SU-DHL-6 (cell line): ENCODE data around the gene WDR62.

Source experiments
- EZH2phosphoT487 ChIP-seq: fragments of 200-600 bp; sonication (generic), shearing (Covaris generic); conservative IDR thresholded peaks from 2 replicates; pipeline ENCODE4 v1.6.1; 2018; ENCODE audit warnings: mild to moderate bottlenecking, antibody characterized with exemption, low read length, moderate library complexity, mixed read lengths
- TF ChIP-seq, protein P1 (sequence below): fragments of 200-600 bp; sonication (generic); IDR thresholded peaks from one replicate; pipeline ENCODE4 v1.5.1; 2017; ENCODE audit warnings: antibody characterized with exemption, mild to moderate bottlenecking, low read length, moderate library complexity; ENCODE audit not compliant: insufficient read depth, poor library complexity, severe bottlenecking

DNA sequence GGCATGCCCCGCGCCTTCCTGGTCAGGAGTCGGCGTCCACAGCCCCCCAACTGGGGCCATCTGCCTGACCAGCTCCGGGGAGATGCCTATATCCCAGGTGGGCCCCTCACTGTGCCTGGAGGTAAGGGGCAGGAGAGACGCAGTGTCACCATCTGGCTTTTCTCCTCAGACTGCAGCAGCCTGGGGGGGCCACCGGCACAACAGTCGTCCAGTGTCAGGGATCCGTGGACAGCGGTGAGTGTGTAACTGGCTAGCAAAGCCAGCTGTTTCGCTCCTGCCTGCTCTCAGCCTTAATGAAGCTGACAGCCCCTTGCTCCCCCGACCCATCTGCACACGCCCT is 56.5 kb downstream of the WDR62 start:
- TF ChIP-seq, protein P1, sequence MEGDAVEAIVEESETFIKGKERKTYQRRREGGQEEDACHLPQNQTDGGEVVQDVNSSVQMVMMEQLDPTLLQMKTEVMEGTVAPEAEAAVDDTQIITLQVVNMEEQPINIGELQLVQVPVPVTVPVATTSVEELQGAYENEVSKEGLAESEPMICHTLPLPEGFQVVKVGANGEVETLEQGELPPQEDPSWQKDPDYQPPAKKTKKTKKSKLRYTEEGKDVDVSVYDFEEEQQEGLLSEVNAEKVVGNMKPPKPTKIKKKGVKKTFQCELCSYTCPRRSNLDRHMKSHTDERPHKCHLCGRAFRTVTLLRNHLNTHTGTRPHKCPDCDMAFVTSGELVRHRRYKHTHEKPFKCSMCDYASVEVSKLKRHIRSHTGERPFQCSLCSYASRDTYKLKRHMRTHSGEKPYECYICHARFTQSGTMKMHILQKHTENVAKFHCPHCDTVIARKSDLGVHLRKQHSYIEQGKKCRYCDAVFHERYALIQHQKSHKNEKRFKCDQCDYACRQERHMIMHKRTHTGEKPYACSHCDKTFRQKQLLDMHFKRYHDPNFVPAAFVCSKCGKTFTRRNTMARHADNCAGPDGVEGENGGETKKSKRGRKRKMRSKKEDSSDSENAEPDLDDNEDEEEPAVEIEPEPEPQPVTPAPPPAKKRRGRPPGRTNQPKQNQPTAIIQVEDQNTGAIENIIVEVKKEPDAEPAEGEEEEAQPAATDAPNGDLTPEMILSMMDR = no peak
- TF ChIP-seq EZH2phosphoT487 = no peak
